Hindlimb muscle (tissue), 1 donor: ENCODE results near the gene PPP1R27. TPM values are rescaled to one million over a fixed set of nuclear protein-coding genes. Genes with fewer than 3 reads are reported as not detected.

Source experiments
- DNase-seq: peaks from one replicate; pipeline ENCODE4 v3.0.0-alpha.2; 2013
- polyA plus RNA-seq: library from polyadenylated mRNA; unstranded; fragments of 120-200 nt; gene quantifications from one replicate; pipeline ENCODE4 v1.2.1, GENCODE V29; 2013; ENCODE audit not compliant: insufficient read length

Gene PPP1R27
- polyA plus RNA-seq, 1 donor: 52.6 TPM

DNA sequence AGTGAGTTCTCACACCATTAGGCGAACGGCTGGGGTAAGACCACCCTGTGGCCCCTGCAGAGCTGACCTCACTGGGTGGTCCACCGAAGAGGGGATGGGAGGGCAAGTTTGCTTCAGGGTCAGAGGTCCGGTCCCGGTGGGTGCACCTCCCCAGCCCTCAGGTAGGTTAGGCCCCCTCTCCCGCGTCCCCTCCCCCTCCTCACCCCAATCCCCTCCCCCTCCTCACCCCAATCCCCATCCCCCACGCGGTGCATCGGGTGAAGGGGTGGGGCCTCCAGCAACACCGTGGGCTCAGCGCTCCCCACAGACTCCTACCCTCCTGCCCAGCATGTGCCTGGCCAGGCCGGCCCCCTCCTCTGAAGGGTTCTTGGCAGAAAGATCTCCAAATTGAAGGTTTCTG, 15.1 kb downstream of the PPP1R27 start:
- no peak for DNase-seq

GRCh38 chr17:81817758-81818147, 17.1 kb downstream of the PPP1R27 start:
- DNase-seq: no peak

DNA sequence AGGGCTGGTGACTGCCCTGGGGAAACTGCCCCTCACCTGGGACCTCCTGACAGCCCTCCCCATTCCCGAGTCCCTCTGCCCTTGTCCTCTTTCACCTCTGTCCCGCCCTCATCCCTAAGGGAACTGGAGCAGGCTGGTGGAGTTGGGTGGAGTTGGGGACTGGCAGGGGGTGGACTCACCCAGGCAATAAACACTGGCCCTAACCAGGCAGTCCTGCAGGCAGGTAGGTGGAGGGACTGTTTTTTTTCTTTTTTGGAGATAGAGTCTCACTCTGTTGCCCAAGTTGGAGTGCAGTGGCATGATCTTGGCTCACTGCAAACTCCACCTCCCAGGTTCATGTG, 19.2 kb downstream of the PPP1R27 start:
- DNase-seq: no peak

DNA sequence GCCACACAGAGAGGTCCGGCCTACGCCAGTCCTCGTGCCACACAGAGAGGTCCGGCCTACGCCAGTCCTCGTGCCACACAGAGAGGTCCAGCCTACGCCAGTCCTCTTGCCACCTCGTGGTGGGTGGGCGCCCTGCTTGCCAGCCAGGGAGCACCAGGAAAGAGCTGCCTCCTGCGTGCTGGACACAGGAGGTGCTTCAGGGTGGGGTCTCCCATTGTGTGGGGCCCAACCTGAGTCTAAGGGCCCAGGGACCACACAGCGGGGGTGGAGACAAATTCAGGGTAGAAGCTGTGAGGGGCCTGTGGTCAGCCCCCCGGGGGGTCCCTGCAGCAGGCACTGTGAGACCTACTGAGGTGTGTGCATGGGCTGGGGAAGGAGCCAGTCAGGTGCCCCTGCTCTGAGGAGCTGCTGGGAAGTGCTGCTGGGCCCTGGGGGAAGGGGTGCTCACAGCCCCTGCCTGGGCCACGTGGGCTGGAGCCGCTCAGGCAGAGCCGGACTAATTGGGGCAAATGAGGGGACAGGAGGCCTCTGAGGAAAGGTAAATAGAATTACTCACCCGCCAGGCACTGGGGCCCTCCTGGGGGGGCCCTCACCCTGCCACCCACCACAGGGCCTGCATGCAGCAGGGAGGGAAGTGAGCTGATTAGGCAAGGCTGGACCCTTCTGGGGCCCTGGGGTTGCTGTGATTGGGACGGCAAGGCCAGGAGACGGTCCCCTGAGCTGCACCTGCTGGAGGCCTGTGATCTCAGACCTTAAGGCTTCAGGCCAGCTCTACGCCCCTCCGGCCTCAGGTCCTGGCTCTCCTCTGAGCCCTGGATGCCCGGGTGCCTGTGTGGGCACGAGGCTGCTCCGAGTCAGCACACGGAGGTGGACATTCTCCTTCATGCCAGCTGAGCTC, 19.9 kb downstream of the PPP1R27 start:
- DNase-seq: no peak

DNA sequence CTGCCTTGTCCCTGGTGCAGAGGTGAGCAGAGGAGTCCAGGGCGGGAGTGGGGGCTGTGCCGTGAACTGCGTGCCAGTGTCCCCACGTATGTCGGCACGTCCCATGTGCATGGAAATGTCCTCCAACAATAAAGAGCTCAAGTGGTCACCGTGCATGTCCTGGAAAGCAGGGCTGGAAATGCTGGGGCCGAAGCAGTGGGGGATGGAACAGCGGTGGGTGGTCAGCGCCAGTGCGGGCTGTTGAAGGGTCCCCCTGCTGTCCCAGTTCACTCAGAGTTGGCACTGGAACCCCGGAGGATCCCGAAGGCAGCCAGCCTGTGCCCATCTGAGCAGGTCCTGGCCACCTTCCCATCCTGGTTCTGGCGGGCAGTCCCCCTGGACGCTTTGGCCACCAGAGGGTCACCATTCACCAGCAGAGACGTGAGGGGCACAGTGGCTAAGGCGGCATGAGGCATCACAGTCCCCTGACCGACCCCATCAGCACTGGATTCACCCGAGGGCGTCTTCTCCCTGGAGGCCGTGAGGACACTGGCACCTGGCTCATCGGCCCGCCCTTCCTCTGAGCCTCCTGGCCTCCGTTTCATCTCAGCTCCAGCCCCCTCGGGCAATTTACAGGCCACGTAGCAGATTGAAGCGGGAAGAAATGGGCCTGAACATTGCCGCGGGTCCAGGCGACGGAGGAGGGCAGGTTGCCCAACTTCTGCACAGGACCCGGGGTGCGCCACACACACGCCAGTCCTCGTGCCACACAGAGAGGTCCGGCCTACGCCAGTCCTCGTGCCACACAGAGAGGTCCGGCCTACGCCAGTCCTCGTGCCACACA, 20.8 kb downstream of the PPP1R27 start:
- DNase-seq: no peak

DNA sequence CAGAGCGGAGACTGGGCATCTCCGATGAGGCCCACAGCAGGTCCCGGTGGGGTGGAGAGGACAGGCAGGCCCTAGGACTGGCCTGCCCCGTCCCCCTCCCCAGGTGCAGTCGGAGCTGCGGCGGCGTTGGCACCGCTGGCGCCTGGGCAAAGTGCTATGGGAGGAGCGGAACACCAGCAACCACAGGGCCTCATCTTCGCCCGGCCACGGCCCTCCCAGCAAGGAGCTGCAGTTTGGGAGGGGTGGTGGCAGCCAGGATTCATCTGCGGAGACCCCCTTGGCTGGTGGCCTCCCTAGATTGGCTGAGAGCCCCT, 21.5 kb downstream of the PPP1R27 start:
- no peak for DNase-seq

DNA sequence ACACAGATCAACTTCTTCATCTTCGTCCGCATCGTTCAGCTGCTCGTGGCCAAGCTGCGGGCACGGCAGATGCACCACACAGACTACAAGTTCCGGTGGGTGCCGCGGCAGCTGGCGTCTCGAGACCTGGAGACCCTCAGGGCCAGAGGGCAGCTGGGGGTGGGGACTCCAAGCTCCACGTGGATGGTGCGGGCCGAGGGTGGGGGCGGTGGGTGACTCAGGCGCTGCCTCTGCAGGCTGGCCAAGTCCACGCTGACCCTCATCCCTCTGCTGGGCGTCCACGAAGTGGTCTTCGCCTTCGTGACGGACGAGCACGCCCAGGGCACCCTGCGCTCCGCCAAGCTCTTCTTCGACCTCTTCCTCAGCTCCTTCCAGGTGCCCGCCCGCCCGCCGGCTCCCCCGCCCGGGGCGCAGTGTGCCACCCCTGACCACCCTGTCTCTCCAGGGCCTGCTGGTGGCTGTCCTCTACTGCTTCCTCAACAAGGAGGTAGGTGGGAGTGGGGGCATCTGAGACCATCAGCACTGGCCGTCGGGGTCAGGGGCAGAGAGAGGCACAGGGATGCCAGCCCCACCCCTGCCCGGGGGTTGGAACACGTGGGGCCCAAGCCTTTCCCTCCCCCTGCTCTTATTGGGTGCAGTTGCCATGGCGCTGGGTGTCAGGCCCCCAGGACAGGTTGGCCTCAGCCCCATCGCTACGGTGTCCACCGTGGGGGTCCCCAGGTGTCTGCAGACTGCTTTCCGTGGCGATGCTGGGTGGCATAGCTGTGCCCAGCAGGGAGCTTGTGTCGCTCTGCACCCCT, 22.1 kb downstream of the PPP1R27 start:
- no peak for DNase-seq

DNA sequence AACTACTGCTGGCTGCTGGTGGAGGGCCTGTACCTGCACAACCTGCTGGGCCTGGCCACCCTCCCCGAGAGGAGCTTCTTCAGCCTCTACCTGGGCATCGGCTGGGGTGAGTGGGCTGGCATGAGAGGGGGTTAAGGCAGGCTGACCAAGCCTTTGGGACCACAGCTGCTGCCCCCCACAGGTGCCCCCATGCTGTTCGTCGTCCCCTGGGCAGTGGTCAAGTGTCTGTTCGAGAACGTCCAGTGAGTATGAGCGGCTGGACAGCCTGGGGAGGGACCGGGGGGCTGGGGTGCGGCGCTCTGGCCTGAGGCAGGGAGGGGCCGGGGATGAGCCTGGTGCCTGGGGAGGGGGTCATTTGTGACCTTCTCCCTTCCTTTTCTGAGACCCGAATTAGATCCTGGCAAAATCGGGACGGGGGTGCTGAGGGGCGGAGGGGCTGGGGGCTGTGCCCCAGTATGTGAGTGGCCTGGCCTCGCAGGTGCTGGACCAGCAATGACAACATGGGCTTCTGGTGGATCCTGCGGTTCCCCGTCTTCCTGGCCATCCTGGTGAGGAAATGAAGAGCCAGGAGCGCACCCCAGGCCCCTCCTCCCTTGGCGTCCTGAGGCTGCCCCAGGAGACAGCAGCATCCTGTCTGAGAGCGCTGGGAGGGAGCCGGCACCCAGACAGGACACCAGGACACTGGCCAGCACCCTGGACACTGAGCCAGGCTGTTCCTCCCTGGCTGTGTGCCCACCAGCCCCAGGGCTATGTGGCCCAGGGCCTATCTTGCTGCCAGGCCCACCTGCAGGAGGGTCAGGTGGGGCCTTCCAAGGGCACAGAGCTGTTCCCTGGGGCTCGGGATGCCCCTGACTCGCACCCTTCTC, 22.9 kb downstream of the PPP1R27 start:
- DNase-seq: no peak

DNA sequence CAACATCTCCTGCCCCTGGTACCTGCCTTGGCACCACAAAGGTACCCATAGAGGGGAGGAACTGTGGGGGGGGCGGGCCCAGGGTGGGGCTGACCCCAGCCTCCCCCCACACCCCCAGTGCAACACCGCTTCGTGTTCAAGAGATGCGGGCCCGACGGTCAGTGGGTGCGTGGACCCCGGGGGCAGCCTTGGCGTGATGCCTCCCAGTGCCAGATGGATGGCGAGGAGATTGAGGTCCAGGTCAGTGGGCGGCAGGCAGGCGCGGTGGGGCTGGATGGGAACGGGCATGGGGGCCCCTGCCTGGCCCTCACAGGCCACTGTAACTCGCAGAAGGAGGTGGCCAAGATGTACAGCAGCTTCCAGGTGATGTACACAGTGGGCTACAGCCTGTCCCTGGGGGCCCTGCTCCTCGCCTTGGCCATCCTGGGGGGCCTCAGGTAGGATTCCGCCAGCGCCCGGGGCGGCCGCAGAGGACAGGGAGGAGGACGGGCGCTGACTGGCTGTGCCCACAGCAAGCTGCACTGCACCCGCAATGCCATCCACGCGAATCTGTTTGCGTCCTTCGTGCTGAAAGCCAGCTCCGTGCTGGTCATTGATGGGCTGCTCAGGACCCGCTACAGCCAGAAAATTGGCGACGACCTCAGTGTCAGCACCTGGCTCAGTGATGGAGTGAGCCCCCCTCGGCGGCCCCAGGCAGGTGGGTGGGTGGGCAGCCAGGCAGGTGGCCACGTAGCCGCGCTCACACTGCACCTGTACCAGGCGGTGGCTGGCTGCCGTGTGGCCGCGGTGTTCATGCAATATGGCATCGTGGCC, 23.8 kb downstream of the PPP1R27 start:
- no peak for DNase-seq

DNA sequence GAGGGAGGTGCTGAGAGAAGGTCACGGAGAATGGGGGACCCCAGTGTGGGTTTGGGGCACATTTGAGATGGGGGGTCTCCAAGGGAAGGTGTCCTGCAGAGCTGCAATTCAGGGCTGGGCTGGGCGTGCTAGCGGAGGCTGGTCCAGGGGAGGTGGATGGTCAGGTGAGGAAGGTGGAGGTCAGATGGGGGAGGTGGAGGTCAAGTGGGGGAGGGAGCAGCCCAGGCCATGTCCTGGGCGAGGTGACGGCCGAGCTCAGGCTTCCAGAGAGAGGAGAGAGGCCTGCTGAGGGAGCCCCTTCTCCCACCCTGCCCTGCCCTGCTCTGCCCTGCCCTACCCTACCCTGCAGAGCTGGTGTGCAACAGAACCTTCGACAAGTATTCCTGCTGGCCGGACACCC, 24.4 kb downstream of the PPP1R27 start:
- DNase-seq: no peak

DNA sequence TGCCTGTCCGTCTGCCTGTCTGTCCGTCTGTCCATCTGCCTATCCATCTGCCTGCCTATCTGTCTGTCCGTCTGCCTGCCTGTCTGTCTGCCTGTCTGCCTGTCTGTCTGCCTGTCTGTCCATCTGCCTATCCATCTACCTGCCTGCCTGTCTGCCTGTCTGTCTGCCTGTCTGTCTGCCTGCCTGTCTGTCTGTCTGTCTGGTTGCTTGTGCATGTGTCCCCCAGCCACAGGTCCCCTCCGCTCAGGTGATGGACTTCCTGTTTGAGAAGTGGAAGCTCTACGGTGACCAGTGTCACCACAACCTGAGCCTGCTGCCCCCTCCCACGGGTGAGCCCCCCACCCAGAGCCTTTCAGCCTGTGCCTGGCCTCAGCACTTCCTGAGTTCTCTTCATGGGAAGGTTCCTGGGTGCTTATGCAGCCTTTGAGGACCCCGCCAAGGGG, 25.3 kb downstream of the PPP1R27 start:
- no peak for DNase-seq

DNA sequence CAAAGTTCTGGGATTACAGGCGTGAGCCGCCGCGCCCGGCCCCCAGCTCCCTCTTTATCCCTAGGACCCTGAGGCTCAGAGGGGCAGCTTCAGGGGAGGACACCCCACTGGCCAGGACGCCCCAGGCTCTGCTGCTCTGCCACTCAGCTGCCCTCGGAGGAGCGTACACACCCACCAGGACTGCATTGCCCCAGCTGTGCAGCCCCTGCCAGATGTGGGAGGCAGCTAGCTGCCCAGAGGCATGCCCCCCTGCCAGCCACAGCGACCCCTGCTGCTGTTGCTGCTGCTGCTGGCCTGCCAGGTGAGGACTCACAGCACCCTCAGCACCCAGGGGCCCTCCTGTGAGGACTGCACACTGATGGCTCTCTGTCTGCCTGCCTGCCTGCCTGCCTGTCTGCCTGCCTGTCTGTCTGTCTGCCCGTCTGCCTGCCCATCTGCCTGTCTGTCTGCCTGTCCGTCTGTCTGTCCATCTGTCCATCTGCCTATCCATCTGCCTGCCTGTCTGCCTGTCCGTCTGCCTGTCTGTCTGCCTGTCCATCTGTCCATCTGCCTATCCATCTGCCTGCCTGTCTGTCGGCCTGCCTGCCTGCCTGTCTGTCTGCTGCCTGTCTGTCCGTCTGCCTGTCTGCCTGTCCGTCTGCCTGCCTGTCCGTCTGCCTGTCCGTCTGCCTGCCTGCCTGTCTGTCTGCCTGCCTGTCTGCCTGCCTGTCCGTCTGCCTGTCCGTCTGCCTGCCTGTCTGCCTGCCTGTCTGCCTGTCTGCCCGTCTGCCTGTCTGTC, 25.9 kb downstream of the PPP1R27 start:
- DNase-seq: no peak

DNA sequence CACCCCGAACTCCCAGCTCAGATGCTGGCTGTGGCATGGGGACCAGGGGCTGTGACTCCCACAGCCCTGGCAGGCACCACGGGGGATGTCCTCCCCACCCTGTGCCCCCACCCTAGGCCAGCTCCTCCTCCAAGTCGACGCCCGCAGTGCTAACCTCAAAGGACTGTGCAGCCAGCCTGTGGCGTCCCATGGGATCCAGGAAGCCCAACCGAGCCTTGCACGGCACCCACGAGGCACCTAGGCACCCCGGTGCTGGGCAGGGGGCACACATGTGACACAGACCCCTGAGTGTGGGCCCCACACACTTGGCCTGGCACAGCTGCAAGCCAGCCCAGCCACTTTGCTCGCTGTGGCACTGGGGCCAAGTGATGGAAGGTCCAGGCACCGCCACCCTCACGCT, 27.0 kb downstream of the PPP1R27 start:
- DNase-seq: no peak

DNA sequence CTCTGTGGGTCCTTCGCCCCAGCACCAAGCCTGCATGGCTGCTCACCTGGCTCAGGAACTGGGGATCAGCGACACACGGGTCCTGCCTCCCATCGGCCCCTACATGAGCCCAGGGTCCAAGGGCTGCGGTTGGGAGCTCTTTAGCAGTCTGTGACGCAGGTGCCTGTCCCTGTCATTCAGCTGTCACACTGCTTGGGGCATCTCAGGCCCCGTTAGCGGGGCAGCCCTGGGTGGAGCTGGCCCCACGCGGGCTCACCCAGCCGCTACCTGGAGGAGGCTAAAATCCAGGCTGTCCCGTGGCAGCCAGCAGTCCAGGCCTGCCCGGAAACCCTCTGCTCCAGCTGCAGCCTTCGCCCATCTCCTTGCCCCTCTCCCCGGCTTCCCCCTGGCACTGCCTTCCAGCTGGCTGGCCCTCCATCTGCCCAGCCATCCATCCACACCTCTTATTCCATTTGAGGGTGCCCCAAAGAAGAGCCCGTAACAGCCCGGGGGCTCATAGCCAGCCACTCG, 27.6 kb downstream of the PPP1R27 start:
- no peak for DNase-seq

GRCh38 chr17:81806461-81807209, 28.2 kb downstream of the PPP1R27 start:
- DNase-seq: no peak

- DNase-seq: no peak
These were observed 29.0 kb downstream of the PPP1R27 start for GRCh38 chr17:81805707-81806460.

DNA sequence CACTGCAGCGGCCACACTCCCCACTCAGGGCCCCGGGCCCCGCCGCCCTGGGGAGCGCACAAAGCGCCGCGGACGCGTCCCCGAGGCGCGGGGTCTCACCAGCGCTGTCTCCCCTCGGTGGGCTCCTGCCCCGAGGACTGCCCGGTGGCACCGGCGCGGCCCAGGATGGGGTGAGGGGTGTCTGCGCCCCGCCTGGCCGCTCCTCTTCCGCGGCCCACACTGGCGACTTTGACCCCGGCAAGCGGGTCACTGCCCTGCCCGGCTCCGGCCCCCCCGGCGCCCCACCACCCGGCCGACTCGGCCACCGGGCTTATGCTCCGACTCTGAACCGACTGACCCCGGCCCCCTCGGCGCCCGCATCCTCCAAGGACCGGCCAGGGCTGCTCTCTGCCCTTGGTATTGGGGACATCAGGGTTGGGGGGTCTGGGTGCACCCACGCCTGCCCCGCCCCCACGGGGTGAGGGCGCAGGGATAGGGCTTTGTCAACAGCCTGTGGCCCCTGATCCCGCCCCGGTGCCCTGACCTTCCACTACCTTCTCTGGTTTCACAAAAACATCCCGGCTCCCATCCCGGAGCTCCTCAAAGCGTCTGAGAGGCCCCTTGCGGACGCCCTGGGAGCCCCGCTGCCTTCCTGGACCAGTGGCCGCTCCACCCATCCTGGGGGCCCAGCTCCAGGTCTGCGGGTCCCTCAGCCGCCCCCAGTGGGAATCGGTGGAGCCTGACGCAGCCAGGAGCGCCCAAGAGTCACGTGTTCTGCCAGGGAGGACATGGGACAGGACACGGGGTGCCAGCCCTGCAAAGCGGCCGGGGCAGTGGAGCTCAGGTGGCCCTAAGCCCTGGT, 30.1 kb downstream of the PPP1R27 start:
- DNase-seq: no peak
